GM18511 (cell line): ENCODE data around the gene P3H1.
"Not testable (repeated sequence)": the region's sequence is repeated elsewhere in the genome, so short reads cannot be mapped to it uniquely, and the experiment has no call there.

Experiments
- ATAC-seq: cut with Tn5 transposase; IDR thresholded peaks from one replicate; pipeline ENCODE4 v1.9.1; 2021; ENCODE audit warnings: mild to moderate bottlenecking, moderate library complexity; ENCODE audit not compliant: unreplicated experiment

Gene P3H1, protein sequence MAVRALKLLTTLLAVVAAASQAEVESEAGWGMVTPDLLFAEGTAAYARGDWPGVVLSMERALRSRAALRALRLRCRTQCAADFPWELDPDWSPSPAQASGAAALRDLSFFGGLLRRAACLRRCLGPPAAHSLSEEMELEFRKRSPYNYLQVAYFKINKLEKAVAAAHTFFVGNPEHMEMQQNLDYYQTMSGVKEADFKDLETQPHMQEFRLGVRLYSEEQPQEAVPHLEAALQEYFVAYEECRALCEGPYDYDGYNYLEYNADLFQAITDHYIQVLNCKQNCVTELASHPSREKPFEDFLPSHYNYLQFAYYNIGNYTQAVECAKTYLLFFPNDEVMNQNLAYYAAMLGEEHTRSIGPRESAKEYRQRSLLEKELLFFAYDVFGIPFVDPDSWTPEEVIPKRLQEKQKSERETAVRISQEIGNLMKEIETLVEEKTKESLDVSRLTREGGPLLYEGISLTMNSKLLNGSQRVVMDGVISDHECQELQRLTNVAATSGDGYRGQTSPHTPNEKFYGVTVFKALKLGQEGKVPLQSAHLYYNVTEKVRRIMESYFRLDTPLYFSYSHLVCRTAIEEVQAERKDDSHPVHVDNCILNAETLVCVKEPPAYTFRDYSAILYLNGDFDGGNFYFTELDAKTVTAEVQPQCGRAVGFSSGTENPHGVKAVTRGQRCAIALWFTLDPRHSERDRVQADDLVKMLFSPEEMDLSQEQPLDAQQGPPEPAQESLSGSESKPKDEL

DNA sequence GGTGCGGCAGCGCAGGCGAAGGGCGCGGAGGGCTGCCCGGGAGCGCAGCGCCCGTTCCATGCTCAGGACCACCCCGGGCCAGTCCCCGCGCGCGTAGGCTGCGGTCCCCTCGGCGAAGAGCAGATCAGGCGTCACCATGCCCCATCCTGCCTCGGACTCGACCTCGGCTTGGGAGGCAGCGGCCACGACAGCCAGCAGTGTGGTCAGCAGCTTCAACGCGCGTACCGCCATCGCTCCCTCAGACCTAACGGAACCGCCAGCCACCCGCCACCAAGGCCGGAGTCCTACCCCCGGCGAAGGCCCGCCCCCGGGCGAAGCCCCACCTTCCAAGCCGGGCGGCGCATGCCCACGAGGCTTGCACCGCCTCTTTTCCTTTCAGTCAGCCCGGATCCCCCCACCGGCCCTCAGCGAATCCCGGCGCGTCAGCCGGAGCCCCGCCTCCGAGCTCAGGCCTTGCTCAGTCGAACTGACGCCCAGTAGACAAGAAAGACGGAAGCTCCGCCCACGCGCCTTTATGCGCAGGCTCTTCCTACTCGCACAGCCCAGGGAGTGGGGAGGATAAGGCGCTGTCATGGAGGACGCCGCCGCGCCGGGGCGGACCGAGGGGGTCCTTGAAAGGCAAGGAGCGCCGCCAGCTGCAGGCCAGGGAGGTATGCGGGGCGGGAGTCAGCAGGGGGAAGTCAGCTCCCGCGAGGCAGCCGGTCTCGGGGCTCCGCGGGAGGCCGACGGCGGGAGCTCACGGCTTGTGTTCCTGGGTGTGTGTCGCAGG, at the start of gene P3H1, which contains the start of gene C1orf50:
P3H1 (minus strand) TSS at position 288 of the 769 bp plus-strand sequence; CDS start at position 231, 57 bp downstream.
C1orf50 (plus strand) TSS at position 509 of the 769 bp plus-strand sequence; CDS start at position 572, 63 bp downstream.
- peak; percentile 87 for ATAC-seq

DNA sequence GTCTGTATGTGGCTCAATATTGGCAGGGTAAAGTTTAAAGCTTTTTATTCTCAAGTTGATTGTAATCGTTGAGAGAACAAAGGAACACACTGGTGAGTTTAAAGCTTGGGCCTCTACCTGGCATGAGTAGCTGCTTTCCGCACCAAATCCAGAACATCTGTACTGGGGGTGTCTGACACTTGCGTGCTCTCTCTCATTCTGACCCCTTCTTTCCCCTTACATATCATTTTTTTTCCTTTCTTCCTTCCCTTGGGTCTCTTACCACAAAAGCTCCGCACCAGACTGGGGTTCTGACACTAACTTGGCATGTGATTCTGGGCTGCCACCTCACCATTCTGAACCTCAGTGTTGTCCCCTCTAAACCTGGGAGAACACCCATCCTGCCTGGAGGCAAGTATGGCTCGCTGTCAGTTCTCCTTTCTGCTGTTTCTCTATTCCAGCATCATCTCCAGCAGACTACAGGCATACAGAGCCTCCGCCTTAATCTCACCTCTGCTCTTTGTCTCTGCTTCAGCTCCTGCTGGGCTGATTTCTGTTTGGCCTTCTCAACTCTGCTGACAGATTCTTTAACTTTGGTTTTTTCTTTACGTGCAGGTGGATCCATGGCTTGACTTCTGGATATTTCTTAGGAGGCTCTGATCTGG, 49.2 kb upstream of the P3H1 start:
- ATAC-seq = no peak

- not testable (repeated sequence) for ATAC-seq
These were observed 48.0 kb upstream of the P3H1 start for GRCh38 chr1:42814815-42815214.

DNA sequence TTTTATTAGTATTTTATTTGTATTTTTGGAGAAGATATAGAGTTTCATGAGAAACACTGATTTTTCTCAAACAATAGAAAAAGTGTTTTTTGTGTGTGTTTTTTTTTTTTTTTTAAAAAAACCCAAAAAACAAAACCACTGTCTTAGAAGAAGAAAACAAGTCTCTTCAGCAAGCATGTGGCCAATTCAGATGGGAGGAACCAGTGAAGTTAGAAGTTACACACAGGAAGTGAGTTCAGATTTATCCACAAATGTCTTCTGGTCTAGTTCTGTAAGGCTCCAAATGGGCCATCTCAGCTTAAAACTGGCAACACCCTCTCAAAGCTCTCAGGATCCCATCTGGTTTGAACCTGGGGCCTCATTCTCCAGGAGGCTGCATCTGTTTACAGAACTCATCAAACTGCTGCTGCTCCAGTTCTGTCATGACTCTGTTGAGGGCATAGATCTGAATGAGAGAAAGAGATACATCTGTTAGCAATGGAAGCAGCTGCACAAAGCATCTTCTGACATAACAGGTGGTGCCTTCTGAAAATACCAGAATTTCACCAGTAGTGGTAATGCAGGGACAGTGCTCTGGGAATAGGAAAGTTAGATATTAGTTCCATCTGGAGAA, 40.3 kb upstream of the P3H1 start:
- ATAC-seq = no peak

DNA sequence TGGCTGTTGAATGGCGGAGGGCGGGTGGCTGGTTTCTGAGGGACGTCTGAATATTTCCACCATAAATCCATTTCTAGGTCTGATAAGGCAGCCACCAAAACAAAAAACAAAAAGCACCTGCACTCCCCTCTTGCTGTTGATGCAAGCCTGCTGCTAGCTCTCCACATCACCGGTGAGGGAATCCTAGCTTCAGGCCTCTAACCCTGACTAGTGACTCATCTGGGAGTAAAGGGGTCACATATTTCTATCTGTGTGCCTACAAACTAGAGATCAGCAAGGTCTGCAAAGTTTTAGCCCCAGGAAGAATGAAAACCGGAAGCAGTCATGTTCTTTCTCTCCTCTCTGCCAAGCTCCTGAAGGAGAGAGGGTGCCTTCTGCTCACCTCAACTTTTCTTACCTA, 39.8 kb upstream of the P3H1 start:
- no peak for ATAC-seq

DNA sequence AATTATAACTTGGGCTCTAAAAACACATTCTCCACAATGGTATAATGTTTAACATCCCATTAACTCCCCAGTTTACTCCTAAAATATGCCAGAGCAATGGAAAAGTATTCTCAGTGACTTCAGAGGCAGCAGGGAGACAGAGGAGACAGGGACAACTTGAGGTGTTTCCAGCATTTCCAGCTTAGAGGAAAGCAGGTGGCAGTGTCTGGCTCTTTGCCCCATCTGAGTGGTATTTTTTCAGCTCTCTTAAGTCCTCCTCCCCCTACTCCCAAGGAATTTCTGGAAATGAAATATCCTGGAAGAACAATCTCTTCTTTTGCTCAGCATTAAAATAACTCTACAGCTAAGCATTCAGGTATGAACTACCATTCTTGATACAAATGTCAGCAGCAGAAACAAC, 39.3 kb upstream of the P3H1 start:
- no peak for ATAC-seq

DNA sequence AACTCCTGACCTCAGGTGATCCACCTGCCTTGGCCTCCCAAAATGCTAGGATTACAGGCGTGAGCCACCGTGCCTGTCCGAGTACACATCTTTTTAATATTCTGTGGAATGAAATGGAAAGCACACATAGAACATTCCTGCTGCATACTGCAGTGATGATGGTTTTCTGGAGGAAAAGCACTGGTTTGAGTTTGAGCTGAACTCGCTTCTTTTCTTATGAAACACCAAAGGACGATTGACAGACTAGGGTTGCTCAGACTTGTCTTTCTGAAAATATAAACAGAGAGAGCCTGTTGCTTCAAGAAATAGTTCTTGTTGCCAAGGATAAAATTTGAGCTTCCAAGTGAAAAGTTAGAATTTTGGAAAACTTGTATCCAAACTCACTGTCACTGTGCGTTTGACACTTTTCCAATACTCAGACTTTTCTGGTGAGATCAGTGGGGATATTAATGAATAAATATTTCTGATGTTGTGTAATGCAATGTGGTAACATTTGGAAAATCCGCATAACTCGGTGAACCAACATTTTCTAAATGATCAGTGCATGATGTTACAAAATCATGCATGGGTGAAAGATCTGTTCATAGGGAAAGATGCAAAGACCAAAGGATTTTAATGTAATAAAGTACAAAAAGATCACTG, 35.1 kb upstream of the P3H1 start:
- ATAC-seq = no peak

DNA sequence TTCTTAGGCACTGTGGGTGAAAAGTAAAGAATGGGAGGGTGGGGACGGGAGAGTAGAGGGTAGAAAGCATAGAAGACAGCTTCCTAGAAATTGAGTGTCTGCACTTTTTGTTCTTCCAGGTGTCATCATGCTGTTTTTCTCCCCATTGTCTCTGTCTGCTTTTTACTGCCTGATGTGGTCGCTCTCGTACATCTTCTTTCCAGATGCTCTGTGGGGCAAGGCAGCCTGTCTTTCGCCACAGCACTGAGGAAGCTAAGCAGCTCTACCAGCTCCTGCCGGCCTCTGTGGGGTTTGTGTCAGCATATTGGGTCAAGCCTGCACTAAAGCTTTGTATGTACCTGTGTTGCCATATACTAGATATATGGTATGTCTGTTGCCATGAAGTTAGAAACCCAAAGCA, 31.2 kb upstream of the P3H1 start:
- ATAC-seq = no peak

- no peak for ATAC-seq
These were observed 30.6 kb upstream of the P3H1 start for GRCh38 chr1:42797414-42797813.

- no peak for ATAC-seq
These were observed 27.0 kb upstream of the P3H1 start for GRCh38 chr1:42793824-42794223.

- no peak for ATAC-seq
These were observed 21.2 kb upstream of the P3H1 start for GRCh38 chr1:42788021-42788420.

DNA sequence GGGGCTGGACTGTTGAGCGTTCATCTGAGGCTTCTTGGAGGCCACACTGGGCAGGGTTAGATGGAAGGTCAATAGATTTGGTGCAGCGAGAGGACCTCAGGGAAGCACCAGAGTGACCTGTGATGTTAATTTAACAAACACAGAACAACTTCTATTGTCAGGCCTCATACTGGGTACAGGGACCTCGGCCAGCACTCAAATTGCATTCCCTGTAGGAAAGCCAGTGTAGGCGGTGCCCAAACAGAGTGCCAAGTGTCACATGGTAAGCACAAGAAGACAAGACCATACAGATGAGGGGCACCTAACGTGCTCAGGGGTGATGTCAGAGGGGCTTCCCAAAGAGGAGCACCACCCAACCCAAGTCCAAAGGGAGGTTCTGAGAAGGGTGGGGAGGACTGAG, 19.3 kb upstream of the P3H1 start:
- ATAC-seq = no peak

DNA sequence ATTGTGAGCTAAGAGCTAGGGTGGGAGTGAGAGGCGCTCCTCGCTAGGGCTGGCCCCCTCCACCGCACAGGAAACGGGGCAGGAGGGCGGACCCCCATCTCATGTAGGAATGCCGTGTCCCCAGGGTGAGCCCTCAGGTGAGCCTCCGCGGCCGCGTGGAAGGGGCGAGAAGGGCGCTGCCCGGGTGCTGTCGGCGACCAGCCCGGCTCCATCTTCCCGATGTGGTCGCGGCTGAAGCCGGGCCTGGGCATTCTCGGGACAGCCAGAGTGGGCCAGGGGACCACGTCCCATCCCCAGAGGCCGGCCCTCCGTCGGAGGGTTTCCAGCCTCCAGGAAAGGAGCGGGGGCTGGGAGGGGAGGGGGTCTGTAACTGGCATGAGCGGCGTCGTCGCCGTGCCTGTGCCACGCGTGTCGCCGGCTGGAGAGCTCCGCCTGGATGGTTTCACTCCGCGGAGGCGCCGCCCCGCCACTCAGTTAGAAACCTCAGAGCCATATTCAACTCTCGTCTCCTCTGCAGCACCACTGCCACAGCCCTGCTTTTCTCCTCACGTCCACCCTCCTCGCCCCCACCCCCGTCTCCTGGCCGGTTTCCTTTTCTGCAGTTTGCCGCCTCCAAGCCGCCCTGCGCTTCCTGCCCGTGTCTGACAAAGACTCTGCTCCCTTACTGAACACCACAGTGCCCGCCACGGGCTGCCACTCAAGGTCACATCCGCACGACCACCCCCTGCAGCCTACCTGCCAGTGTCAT, 18.3 kb upstream of the P3H1 start, which contains the start of gene TMEM269:
TMEM269 (plus strand) TSS at position 46 of the 748 bp plus-strand sequence. CDS start 4,903 bp downstream, outside the sequence.
- no peak for ATAC-seq

GRCh38 chr1:42784547-42784945, 17.7 kb upstream of the P3H1 start:
- ATAC-seq = no peak

DNA sequence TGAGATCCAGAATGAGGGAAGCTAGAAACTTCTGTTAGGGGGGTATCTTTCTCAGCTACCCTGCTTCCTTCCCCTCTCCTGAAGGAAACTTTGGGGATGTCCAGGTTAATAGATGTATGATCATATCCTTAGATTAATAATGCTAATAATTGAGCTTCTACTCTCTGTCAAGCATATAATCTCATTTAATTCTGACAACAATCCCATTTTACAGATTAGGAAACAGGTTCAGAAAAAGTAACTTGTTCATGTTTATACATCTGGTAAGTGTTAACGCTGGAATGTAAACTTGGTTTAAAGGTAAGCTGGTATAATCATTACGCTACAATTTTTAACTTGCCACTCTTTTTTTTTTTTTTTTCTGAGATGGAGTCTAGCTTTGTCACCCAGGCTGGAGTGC, 16.3 kb upstream of the P3H1 start:
- no peak for ATAC-seq

- ATAC-seq = no peak
These were observed 13.3 kb upstream of the P3H1 start for GRCh38 chr1:42780176-42780575.

GRCh38 chr1:42779725-42780124, 12.9 kb upstream of the P3H1 start:
- ATAC-seq = no peak

DNA sequence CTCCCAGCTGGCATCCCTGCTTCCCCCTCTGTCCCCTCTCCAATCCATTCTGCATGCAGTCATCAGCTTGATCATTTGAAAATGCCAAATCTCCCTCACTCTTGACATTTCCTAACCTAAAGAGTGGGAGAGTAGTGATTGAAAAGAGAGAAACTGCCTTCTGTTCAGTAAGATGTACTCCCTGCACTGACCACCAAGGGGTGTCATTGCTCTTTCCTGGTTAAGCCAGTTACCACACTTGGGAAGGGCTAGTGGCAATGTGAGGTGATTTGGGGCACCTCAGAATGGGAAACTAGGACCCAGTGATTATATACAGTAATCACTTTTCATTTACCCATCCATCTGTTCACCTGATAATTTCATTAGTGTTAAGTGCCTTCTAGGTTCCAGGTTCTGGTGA, 11.0 kb upstream of the P3H1 start:
- no peak for ATAC-seq

DNA sequence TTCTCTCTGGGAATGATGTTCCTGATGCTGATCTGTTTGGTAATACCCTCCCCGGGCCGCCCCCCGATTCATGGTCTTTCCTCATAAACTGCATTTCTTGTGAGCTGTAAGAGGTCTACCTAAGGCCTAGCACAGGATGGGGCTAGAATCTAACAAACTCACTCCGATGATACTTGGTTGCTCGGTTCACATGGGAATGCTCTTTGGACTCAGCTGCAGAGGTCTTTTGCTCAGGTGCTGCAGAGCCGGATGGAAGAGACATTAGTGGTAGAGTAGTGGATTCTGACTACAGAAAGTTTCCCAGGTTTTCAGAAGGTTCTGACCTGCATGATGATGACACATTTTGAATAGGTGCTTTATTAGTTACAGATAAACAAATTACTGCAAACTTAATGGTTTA, 9.7 kb upstream of the P3H1 start:
- ATAC-seq = no peak
